H9 (cell line): ENCODE data around the gene ZNF667. TPM values are rescaled to one million over a fixed set of nuclear protein-coding genes. Genes with fewer than 3 reads are reported as not detected.

ENCODE experiments used
- DNase-seq: peaks from one replicate; pipeline ENCODE4 v3.0.0-alpha.2; 2017
- H2AFZ ChIP-seq: one replicate; pipeline ENCODE4 v1.6.1; 2013; ENCODE audit warnings: mild to moderate bottlenecking, low read length, control low read depth, moderate library complexity
- H2AK5ac ChIP-seq: 2 replicates; pipeline ENCODE4 v1.6.1; 2013; ENCODE audit warnings: low read length, control low read depth, mixed read lengths; ENCODE audit not compliant: insufficient read length
- H2BK120ac ChIP-seq: one replicate; pipeline ENCODE4 v1.6.1; 2013; ENCODE audit warnings: low read depth, mild to moderate bottlenecking, low read length, control low read depth, inconsistent platforms; ENCODE audit not compliant: poor library complexity, severe bottlenecking
- H2BK12ac ChIP-seq: 2 replicates; pipeline ENCODE4 v1.6.1; 2013; ENCODE audit warnings: low read length, control low read depth, mixed read lengths, low read depth; ENCODE audit not compliant: insufficient read length
- H2BK15ac ChIP-seq: 2 replicates; pipeline ENCODE4 v1.6.1; 2013; ENCODE audit warnings: low read depth, low read length, control low read depth
- H2BK20ac ChIP-seq: one replicate; pipeline ENCODE4 v1.6.1; 2013; ENCODE audit warnings: low read depth, mild to moderate bottlenecking, low read length, control low read depth, inconsistent platforms; ENCODE audit not compliant: poor library complexity, severe bottlenecking
- H2BK5ac ChIP-seq: 2 replicates; pipeline ENCODE4 v1.6.1; 2013; ENCODE audit warnings: low read length, control low read depth, mixed read lengths; ENCODE audit not compliant: insufficient read length
- H3K14ac ChIP-seq: 2 replicates; pipeline ENCODE4 v1.6.1; 2013; ENCODE audit warnings: low read length, control low read depth; ENCODE audit not compliant: insufficient read depth
- H3K18ac ChIP-seq: 2 replicates; pipeline ENCODE4 v1.6.1; 2013; ENCODE audit warnings: low read depth, mild to moderate bottlenecking, mixed read lengths, low read length, control low read depth; ENCODE audit not compliant: insufficient read length
- H3K23ac ChIP-seq: 2 replicates; pipeline ENCODE4 v1.6.1; 2013; ENCODE audit warnings: low read length, control low read depth, mixed read lengths, low read depth; ENCODE audit not compliant: insufficient read length
- H3K23me2 ChIP-seq: 2 replicates; pipeline ENCODE4 v1.6.1; 2013; ENCODE audit warnings: low read depth, mild to moderate bottlenecking, mixed read lengths, low read length, control low read depth; ENCODE audit not compliant: insufficient read length, poor library complexity, severe bottlenecking
- H3K27ac ChIP-seq: 2 replicates; pipeline ENCODE4 v1.5.1; 2013; ENCODE audit warnings: low read length, control low read depth, mixed read lengths, low read depth; ENCODE audit not compliant: insufficient read length
- H3K27me3 ChIP-seq: 2 replicates; pipeline ENCODE4 v1.6.1; 2013; ENCODE audit warnings: low read length, control low read depth, inconsistent platforms; ENCODE audit not compliant: insufficient read depth
- H3K4ac ChIP-seq: 2 replicates; pipeline ENCODE4 v1.6.1; 2013; ENCODE audit warnings: low read depth, mild to moderate bottlenecking, control low read depth, inconsistent platforms, low read length, moderate library complexity
- H3K4me1 ChIP-seq: 2 replicates; pipeline ENCODE4 v1.6.1; 2013; ENCODE audit warnings: low read length, control low read depth, inconsistent platforms; ENCODE audit not compliant: insufficient read depth
- H3K4me2 ChIP-seq: 2 replicates; pipeline ENCODE4 v1.6.1; 2013; ENCODE audit warnings: low read length, control low read depth, mixed read lengths; ENCODE audit not compliant: insufficient read length, insufficient read depth
- H3K56ac ChIP-seq: 2 replicates; pipeline ENCODE4 v1.6.1; 2013; ENCODE audit warnings: low read depth, mild to moderate bottlenecking, mixed read lengths, low read length, control low read depth; ENCODE audit not compliant: insufficient read length
- H3K79me1 ChIP-seq: 2 replicates; pipeline ENCODE4 v1.6.1; 2013; ENCODE audit warnings: low read depth, mild to moderate bottlenecking, moderate library complexity, low read length, control low read depth, inconsistent platforms; ENCODE audit not compliant: insufficient read depth, poor library complexity, severe bottlenecking
- H3K79me2 ChIP-seq: 2 replicates; pipeline ENCODE4 v1.6.1; 2013; ENCODE audit warnings: low read length, control low read depth, inconsistent platforms; ENCODE audit not compliant: insufficient read depth
- H3K9ac ChIP-seq: 2 replicates; pipeline ENCODE4 v1.6.1; 2013; ENCODE audit warnings: low read length, control low read depth, mixed read lengths; ENCODE audit not compliant: insufficient read length; ENCODE audit errors: extremely low read depth
- H3K9me3 ChIP-seq: one replicate; pipeline ENCODE4 v1.6.1; 2013; ENCODE audit warnings: low read depth, low read length, inconsistent platforms; ENCODE audit not compliant: control insufficient read depth
- H3T11ph ChIP-seq: one replicate; pipeline ENCODE4 v1.6.1; 2013; ENCODE audit warnings: mild to moderate bottlenecking, low read length, control low read depth, inconsistent platforms
- H4K20me1 ChIP-seq: one replicate; pipeline ENCODE4 v1.6.1; 2013; ENCODE audit not compliant: control insufficient read depth, insufficient read length, insufficient read depth
- H4K5ac ChIP-seq: 2 replicates; pipeline ENCODE4 v1.6.1; 2013; ENCODE audit warnings: low read depth, mild to moderate bottlenecking, mixed read lengths, low read length, control low read depth; ENCODE audit not compliant: insufficient read length
- H4K8ac ChIP-seq: replicated peaks from 2 replicates; pipeline ENCODE4 v1.6.1; 2013; ENCODE audit warnings: low read length, control low read depth, mixed read lengths, low read depth; ENCODE audit not compliant: insufficient read length
- H4K91ac ChIP-seq: 2 replicates; pipeline ENCODE4 v1.6.1; 2013; ENCODE audit warnings: low read depth, mild to moderate bottlenecking, moderate library complexity, mixed read lengths, low read length, control low read depth; ENCODE audit not compliant: insufficient read length
- H3K27ac Mint-ChIP-seq, 3 experiments: 2 replicates in 2 of 3; 3 replicates in 1 of 3; pipeline ENCODE4 v1.8.0; 2020 to 2021; ENCODE audit warnings: mixed read lengths in 3 of 3, mild to moderate bottlenecking in 1 of 3, moderate library complexity in 1 of 3
- H3K27me3 Mint-ChIP-seq: 2 replicates; pipeline ENCODE4 v1.8.0; 2021; ENCODE audit warnings: low read depth, mild to moderate bottlenecking, moderate library complexity, mixed read lengths
- H3K36me3 Mint-ChIP-seq, 3 experiments: 2 replicates in 2 of 3; 3 replicates in 1 of 3; pipeline ENCODE4 v1.8.0; 2020 to 2021; ENCODE audit warnings: low read depth in 3 of 3, mixed read lengths in 3 of 3; ENCODE audit not compliant: insufficient read depth in 1 of 3
- H3K4me1 Mint-ChIP-seq, 2 experiments: 2 replicates each; pipeline ENCODE4 v1.8.0; 2020; ENCODE audit warnings: mixed read lengths in 2 of 2
- H3K4me3 Mint-ChIP-seq, 2 experiments: 2 replicates in 1 of 2; 3 replicates in 1 of 2; pipeline ENCODE4 v1.8.0; 2020 to 2021; ENCODE audit warnings: mild to moderate bottlenecking in 2 of 2, mixed read lengths in 2 of 2, moderate library complexity in 1 of 2
- H3K9me3 Mint-ChIP-seq, 2 experiments: 2 replicates in 1 of 2; 3 replicates in 1 of 2; pipeline ENCODE4 v1.8.0; 2020; ENCODE audit warnings: mild to moderate bottlenecking in 2 of 2, mixed read lengths in 2 of 2, moderate library complexity in 1 of 2
- CTCF ChIP-seq: fragments of 200-600 bp; sonication (generic); conservative IDR thresholded peaks from 3 replicates; pipeline ENCODE4 v1.8.0; 2021; ENCODE audit warnings: antibody characterized with exemption, mild to moderate bottlenecking
- WGBS: extraction: QIAGEN DNeasy Blood & Tissue Kit; methylation state at CpG from one replicate; pipeline ENCODE4 v1.1.7; 2013; ENCODE audit warnings: missing lambda C conversion rate, low lambda C conversion rate, mixed read lengths; ENCODE audit not compliant: insufficient read length; ENCODE audit errors: extremely low coverage; 5-methylcytosine and 5-hydroxymethylcytosine counted together
- total RNA-seq: library from RNA; stranded (reverse); gene quantifications from 2 replicates; pipeline ENCODE4 v1.2.1, GENCODE V29; 2021

The ZNF667 gene
- total RNA-seq, 1 experiment from 2014 or later = not detected

- Histone ChIP-seq H2BK120ac (no peak overlapping the region), H4K8ac (no peak overlapping the region), H3K27me3 (no peaks in the 10 kb centered on the region), H3K23ac (no peak overlapping the region), H2BK15ac (no peak overlapping the region), H3T11ph (no peak overlapping the region), H3K79me1 (no peaks in the 10 kb centered on the region), H3K27ac (no peak overlapping the region), H3K56ac (no peak overlapping the region), H3K9ac (no peak overlapping the region), H2BK20ac (no peak overlapping the region), H4K91ac (no peak overlapping the region), H3K79me2 (no peaks in the 10 kb centered on the region), H2BK5ac (no peak overlapping the region), H3K4me2 (no peak overlapping the region), H3K4ac (no peak overlapping the region), H3K4me1 (0 out of 2 replicates have a peak, but pooled peaks cover 2% of the 10 kb centered on the region), H4K5ac (no peak overlapping the region), H2AFZ (no peak overlapping the region), H3K18ac (no peak overlapping the region), H3K14ac (no peak overlapping the region), H3K23me2 (peaks cover 3% of the 10 kb centered on the region), H4K20me1 (no peaks in the 10 kb centered on the region), H2BK12ac (no peak overlapping the region), H2AK5ac (no peak overlapping the region), H3K9me3 (peaks cover 8% of the 10 kb centered on the region)
- H3K4me1 Mint-ChIP-seq = peaks cover 7 to 8% of the 10 kb centered on the region in 2 experiments
- no peak for DNase-seq
- peaks cover 49 to 80% of the 10 kb centered on the region in 2 experiments for H3K9me3 Mint-ChIP-seq
- H3K27ac Mint-ChIP-seq = no peak overlapping the region
- no peak for TF ChIP-seq CTCF
- H3K36me3 Mint-ChIP-seq = peaks cover 65 to 73% (median 71%) of the 10 kb centered on the region in 3 experiments
- H3K4me3 Mint-ChIP-seq = no peak overlapping the region
- peaks cover 1% of the 10 kb centered on the region for H3K27me3 Mint-ChIP-seq
- WGBS = no CpG with 5 or more reads among the region's 5 CpGs
Measured at GRCh38 chr19:56398809-56399208, 78.3 kb downstream of the ZNF667 start.
